OCI-LY7 (cell line): ENCODE results near the gene UTS2B. TPM values are rescaled to one million over a fixed set of nuclear protein-coding genes. Genes with fewer than 3 reads are reported as not detected.

ENCODE experiments used
- BruUV-seq: library from RNA; stranded (reverse); fragments of 400-500 nt; replicated peaks from 2 replicates; lab custom pipeline; 2021; lab: Mats Ljungman, UMichigan
- CTCF ChIA-PET: fragments of 300-600 bp; sonication (Branson Sonifier 250); formaldehyde crosslinking; loops from one replicate; lab custom pipeline; 2022; ENCODE audit warnings: antibody characterized with exemption; ENCODE audit not compliant: unreplicated experiment; lab: Charles Lee
- POLR2A ChIA-PET: fragments of 300-600 bp; sonication (Branson Sonifier 250); formaldehyde crosslinking; loops from one replicate; lab custom pipeline; 2022; ENCODE audit warnings: antibody characterized with exemption; lab: Charles Lee
- DNase-seq: peaks from one replicate; pipeline ENCODE4 v3.0.0-alpha.2; 2015; ENCODE audit warnings: low spot score
- H2AFZ ChIP-seq: fragments of 200-600 bp; sonication (generic), shearing (Covaris generic); 2 replicates; pipeline ENCODE4 v1.6.1; 2014; ENCODE audit warnings: mild to moderate bottlenecking, antibody characterized with exemption, low read length, moderate library complexity
- H3K27ac ChIP-seq: fragments of 200-600 bp; sonication (generic); 2 replicates; pipeline ENCODE4 v1.5.1; 2014; ENCODE audit warnings: mixed run types, low read depth, mild to moderate bottlenecking, moderate library complexity, low read length, inconsistent platforms; ENCODE audit not compliant: poor library complexity, severe bottlenecking
- H3K36me3 ChIP-seq: fragments of 200-600 bp; sonication (generic); 2 replicates; pipeline ENCODE4 v1.6.1; 2014; ENCODE audit warnings: mild to moderate bottlenecking, antibody characterized with exemption, low read length, moderate library complexity, mixed read lengths; ENCODE audit not compliant: insufficient read depth
- H3K4me1 ChIP-seq: fragments of 200-600 bp; sonication (generic); 2 replicates; pipeline ENCODE4 v1.5.1; 2014; ENCODE audit warnings: mild to moderate bottlenecking, low read length; ENCODE audit not compliant: insufficient read depth, poor library complexity, severe bottlenecking
- H3K4me2 ChIP-seq: fragments of 200-600 bp; sonication (generic); 2 replicates; pipeline ENCODE4 v1.6.1; 2014; ENCODE audit warnings: mild to moderate bottlenecking, low read length
- H3K4me3 ChIP-seq: fragments of 200-600 bp; sonication (generic); 2 replicates; pipeline ENCODE4 v1.5.1; 2014; ENCODE audit warnings: mild to moderate bottlenecking, low read depth, low read length; ENCODE audit not compliant: poor library complexity, severe bottlenecking
- H3K79me2 ChIP-seq: fragments of 200-600 bp; sonication (generic); 2 replicates; pipeline ENCODE4 v1.6.1; 2016; ENCODE audit warnings: low read depth, mild to moderate bottlenecking, low read length, moderate library complexity, mixed read lengths; ENCODE audit not compliant: insufficient read depth
- H3K9me2 ChIP-seq: fragments of 200-600 bp; sonication (generic); 2 replicates; pipeline ENCODE4 v1.6.1; 2016; ENCODE audit warnings: mild to moderate bottlenecking, low read length, mixed read lengths; ENCODE audit not compliant: insufficient read depth
- H3K9me3 ChIP-seq: fragments of 200-600 bp; sonication (generic); 2 replicates; pipeline ENCODE4 v1.6.1; 2014; ENCODE audit warnings: mild to moderate bottlenecking, mixed run types, low read length, mixed read lengths
- H4K20me1 ChIP-seq: fragments of 200-600 bp; sonication (generic); 2 replicates; pipeline ENCODE4 v1.6.1; 2014; ENCODE audit warnings: mild to moderate bottlenecking, antibody characterized with exemption, low read length, moderate library complexity, mixed read lengths; ENCODE audit not compliant: insufficient read depth
- CTCF ChIP-seq: fragments of 200-600 bp; sonication (generic); conservative IDR thresholded peaks from 2 replicates; pipeline ENCODE4 v1.5.1; 2014; ENCODE audit warnings: mild to moderate bottlenecking, antibody characterized with exemption, low read length, moderate library complexity, mixed read lengths
- EZH2phosphoT487 ChIP-seq: fragments of 200-600 bp; sonication (generic); IDR thresholded peaks from 2 replicates; pipeline ENCODE4 v1.6.1; 2018; ENCODE audit warnings: low read depth, borderline replicate concordance, mild to moderate bottlenecking, mixed run types, antibody characterized with exemption, low read length, moderate library complexity, mixed read lengths
- intact Hi-C: fragments of 100-400 bp; cut with micrococcal nuclease; formaldehyde crosslinking; loops from one replicate; pipeline ENCODE4 v1.10.0; 2022; ENCODE audit not compliant: unreplicated experiment
- total RNA-seq, 2 experiments: library from RNA; depleted of rRNA in 1 of 2; stranded (reverse); fragments of >200 nt in 1 of 2; shearing (Covaris generic) in 1 of 2; gene quantifications; 2 replicates each; pipeline ENCODE4 v1.2.3, GENCODE V29; 2014 to 2022

Gene UTS2B
- total RNA-seq, 2 experiments from 2014 or later: 0.92 to 1.1 TPM

GRCh38 chr3:191363221-191363620, 32.9 kb upstream of the UTS2B start:
- no peaks in the 10 kb centered on the region for H3K9me3 ChIP-seq
- no peak overlapping the region for H3K27ac ChIP-seq
- no peak overlapping the region for H3K4me2 ChIP-seq
- TF ChIP-seq CTCF (no peak), EZH2phosphoT487 (no peak)
- intact Hi-C loops: no loop called here
- H3K36me3 ChIP-seq: peaks cover 59% of the 10 kb centered on the region
- no TSS peak for BruUV-seq
- H2AFZ ChIP-seq: no peak overlapping the region
- peaks cover 6% of the 10 kb centered on the region for H3K4me1 ChIP-seq
- H3K79me2 ChIP-seq: no peaks in the 10 kb centered on the region
- ChIA-PET CTCF (no interaction called here), POLR2A (interaction anchor here (0.6 to 2.3 kb wide), 4 partner anchors 9 to 711 kb away, joined by 3 to 7 read pairs (median 4); no protein-coding TSS in a partner anchor)
- no peak for DNase-seq
- H4K20me1 ChIP-seq: no peaks in the 10 kb centered on the region
- no peak overlapping the region for H3K4me3 ChIP-seq
- H3K9me2 ChIP-seq: no peaks in the 10 kb centered on the region

- H3K9me3 ChIP-seq: no peaks in the 10 kb centered on the region
- no peak for DNase-seq
- ChIA-PET CTCF (no interaction called here), POLR2A (interaction anchor here (0.6 to 2.3 kb wide), 4 partner anchors 8 to 711 kb away, joined by 3 to 7 read pairs (median 4); no protein-coding TSS in a partner anchor)
- TF ChIP-seq CTCF (no peak), EZH2phosphoT487 (no peak)
- intact Hi-C loops: no loop called here
- H3K9me2 ChIP-seq: no peaks in the 10 kb centered on the region
- no peak overlapping the region for H3K4me3 ChIP-seq
- no peak overlapping the region for H3K27ac ChIP-seq
- no TSS peak for BruUV-seq
- H3K36me3 ChIP-seq: peaks cover 65% of the 10 kb centered on the region
- H3K79me2 ChIP-seq: no peaks in the 10 kb centered on the region
- H3K4me2 ChIP-seq: no peak overlapping the region
- H2AFZ ChIP-seq: no peak overlapping the region
- H3K4me1 ChIP-seq: peaks cover 6% of the 10 kb centered on the region
- H4K20me1 ChIP-seq: no peaks in the 10 kb centered on the region
These were observed 32.3 kb upstream of the UTS2B start for GRCh38 chr3:191362524-191363090.

GRCh38 chr3:191362037-191362436, 31.7 kb upstream of the UTS2B start:
- Histone ChIP-seq H4K20me1 (no peaks in the 10 kb centered on the region), H3K4me2 (no peak overlapping the region), H3K4me1 (peaks cover 6% of the 10 kb centered on the region), H3K79me2 (no peaks in the 10 kb centered on the region; the same call in 1 of the 2 replicates), H3K9me3 (no peaks in the 10 kb centered on the region), H3K36me3 (peaks cover 68% of the 10 kb centered on the region), H3K9me2 (no peaks in the 10 kb centered on the region), H2AFZ (no peak overlapping the region), H3K4me3 (no peak overlapping the region), H3K27ac (no peak overlapping the region)
- intact Hi-C loops: no loop called here
- no TSS peak for BruUV-seq
- ChIA-PET CTCF (no interaction called here), POLR2A (interaction anchor here (1.1 to 2.3 kb wide), 4 partner anchors 11 to 26 kb away, joined by 3 to 7 read pairs (median 5); no protein-coding TSS in a partner anchor)
- TF ChIP-seq EZH2phosphoT487 (no peak), CTCF (no peak)
- DNase-seq: no peak
